Loucy (cell line): ENCODE data around the gene ACSM4.

ENCODE experiments used
- H2AFZ ChIP-seq: fragments of 200-600 bp; sonication (generic); 2 replicates; pipeline ENCODE4 v1.6.0; 2016; ENCODE audit warnings: antibody characterized with exemption, mild to moderate bottlenecking, low read length, moderate library complexity
- H3F3A ChIP-seq: fragments of 200-600 bp; 2 replicates; pipeline ENCODE4 v1.6.0; 2016; ENCODE audit warnings: antibody characterized with exemption, low read depth, mild to moderate bottlenecking
- H3K27me3 ChIP-seq: fragments of 200-600 bp; sonication (generic); 2 replicates; pipeline ENCODE4 v1.6.1; 2014; ENCODE audit warnings: low read length, mild to moderate bottlenecking; ENCODE audit not compliant: insufficient read depth, poor library complexity, severe bottlenecking
- H3K36me3 ChIP-seq: fragments of 200-600 bp; sonication (generic); 2 replicates; pipeline ENCODE4 v1.6.1; 2016; ENCODE audit warnings: low read length; ENCODE audit not compliant: insufficient read depth
- H3K4me1 ChIP-seq: fragments of 200-600 bp; sonication (generic); 2 replicates; pipeline ENCODE4 v1.5.1; 2014; ENCODE audit warnings: low read length, mild to moderate bottlenecking; ENCODE audit not compliant: insufficient read depth, poor library complexity, severe bottlenecking
- H3K4me2 ChIP-seq: fragments of 200-600 bp; sonication (generic); 2 replicates; pipeline ENCODE4 v1.6.0; 2014; ENCODE audit warnings: antibody characterized with exemption, low read length, low read depth, mild to moderate bottlenecking; ENCODE audit not compliant: poor library complexity, severe bottlenecking
- H3K4me3 ChIP-seq: fragments of 200-600 bp; sonication (generic); 2 replicates; pipeline ENCODE4 v1.5.1; 2014; ENCODE audit warnings: low read length, mild to moderate bottlenecking, mixed read lengths; ENCODE audit not compliant: poor library complexity, severe bottlenecking
- H3K79me2 ChIP-seq: fragments of 200-600 bp; sonication (generic); 2 replicates; pipeline ENCODE4 v1.6.1; 2014; ENCODE audit warnings: low read length; ENCODE audit not compliant: insufficient read depth
- H3K9ac ChIP-seq: fragments of 200-600 bp; sonication (generic); 2 replicates; pipeline ENCODE4 v1.6.0; 2014; ENCODE audit warnings: mild to moderate bottlenecking, low read depth, low read length, moderate library complexity; ENCODE audit not compliant: poor library complexity, severe bottlenecking
- H3K9me2 ChIP-seq: fragments of 200-600 bp; sonication (generic); replicated peaks from 2 replicates; pipeline ENCODE4 v1.6.1; 2016; ENCODE audit warnings: low read depth, low read length, mixed read lengths
- H3K9me3 ChIP-seq: fragments of 200-600 bp; sonication (generic); 2 replicates; pipeline ENCODE4 v1.6.1; 2014; ENCODE audit warnings: mild to moderate bottlenecking, antibody characterized with exemption, low read length, low read depth; ENCODE audit not compliant: insufficient read depth
- H4K20me1 ChIP-seq: fragments of 200-600 bp; sonication (generic); 2 replicates; pipeline ENCODE4 v1.6.0; 2014; ENCODE audit warnings: antibody characterized with exemption, low read length, mild to moderate bottlenecking; ENCODE audit not compliant: insufficient read depth, poor library complexity, severe bottlenecking
- EZH2phosphoT487 ChIP-seq: fragments of 200-600 bp; IDR thresholded peaks from 2 replicates; pipeline ENCODE4 v1.6.1; 2018; ENCODE audit warnings: antibody characterized with exemption, mild to moderate bottlenecking, moderate library complexity, borderline replicate concordance
- TF ChIP-seq, protein P1 (sequence below): fragments of 200-600 bp; sonication (generic); conservative IDR thresholded peaks from 2 replicates; pipeline ENCODE4 v1.5.1; 2014; ENCODE audit warnings: mild to moderate bottlenecking, antibody characterized with exemption, low read length

Gene ACSM4

DNA sequence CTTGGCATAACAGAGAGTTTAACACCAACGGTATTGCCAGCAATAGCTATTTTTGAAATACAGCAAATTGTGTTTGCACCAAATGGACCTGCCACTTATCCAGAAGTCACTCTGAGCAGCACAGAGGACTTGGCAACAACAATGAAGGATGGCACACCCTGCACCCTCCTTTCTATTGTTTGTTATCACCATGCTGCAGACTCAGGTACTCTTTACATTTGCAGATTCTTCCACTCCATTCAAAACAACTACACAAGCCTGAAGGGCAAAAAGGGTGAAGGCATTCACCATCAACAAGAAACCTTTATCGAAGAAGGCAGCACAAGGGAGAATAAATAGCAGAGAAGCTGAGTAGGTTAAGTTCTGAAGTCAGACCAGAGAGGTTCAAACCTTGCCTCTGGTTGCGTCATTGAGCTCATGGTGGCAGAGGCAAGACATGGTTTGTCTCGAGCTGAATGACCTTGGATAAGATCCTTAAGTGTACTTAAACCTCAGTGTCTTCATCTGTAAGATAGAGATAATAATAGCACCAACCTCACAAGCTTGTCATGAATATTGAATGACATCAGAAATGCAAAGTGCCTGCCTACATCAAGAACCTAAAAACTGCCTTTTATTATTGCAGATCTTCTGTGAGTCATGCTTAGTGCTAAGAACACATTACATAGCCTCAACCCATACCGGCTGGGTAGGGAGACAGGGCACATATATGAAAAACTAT lies 1.4 kb upstream of the ACSM4 start:
- Histone ChIP-seq H3K4me2 (no peak overlapping the region), H3K79me2 (no peaks in the 10 kb centered on the region), H3K4me1 (no peaks in the 10 kb centered on the region), H4K20me1 (no peaks in the 10 kb centered on the region), H3F3A (no peaks in the 10 kb centered on the region), H3K9me2 (no peaks in the 10 kb centered on the region), H2AFZ (no peak overlapping the region), H3K4me3 (no peak overlapping the region), H3K36me3 (no peaks in the 10 kb centered on the region), H3K9ac (no peak overlapping the region), H3K27me3 (peaks cover 4% of the 10 kb centered on the region), H3K9me3 (no peaks in the 10 kb centered on the region)
- no peak for TF ChIP-seq EZH2phosphoT487
- TF ChIP-seq, protein P1, sequence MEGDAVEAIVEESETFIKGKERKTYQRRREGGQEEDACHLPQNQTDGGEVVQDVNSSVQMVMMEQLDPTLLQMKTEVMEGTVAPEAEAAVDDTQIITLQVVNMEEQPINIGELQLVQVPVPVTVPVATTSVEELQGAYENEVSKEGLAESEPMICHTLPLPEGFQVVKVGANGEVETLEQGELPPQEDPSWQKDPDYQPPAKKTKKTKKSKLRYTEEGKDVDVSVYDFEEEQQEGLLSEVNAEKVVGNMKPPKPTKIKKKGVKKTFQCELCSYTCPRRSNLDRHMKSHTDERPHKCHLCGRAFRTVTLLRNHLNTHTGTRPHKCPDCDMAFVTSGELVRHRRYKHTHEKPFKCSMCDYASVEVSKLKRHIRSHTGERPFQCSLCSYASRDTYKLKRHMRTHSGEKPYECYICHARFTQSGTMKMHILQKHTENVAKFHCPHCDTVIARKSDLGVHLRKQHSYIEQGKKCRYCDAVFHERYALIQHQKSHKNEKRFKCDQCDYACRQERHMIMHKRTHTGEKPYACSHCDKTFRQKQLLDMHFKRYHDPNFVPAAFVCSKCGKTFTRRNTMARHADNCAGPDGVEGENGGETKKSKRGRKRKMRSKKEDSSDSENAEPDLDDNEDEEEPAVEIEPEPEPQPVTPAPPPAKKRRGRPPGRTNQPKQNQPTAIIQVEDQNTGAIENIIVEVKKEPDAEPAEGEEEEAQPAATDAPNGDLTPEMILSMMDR, result no peak

GRCh38 chr12:7303230-7303629 lies 642 bp upstream of the ACSM4 start:
- Histone ChIP-seq H3K27me3 (peaks cover 4% of the 10 kb centered on the region), H3K4me2 (no peak overlapping the region), H3K79me2 (no peaks in the 10 kb centered on the region), H3K9me3 (no peaks in the 10 kb centered on the region), H3K4me3 (no peak overlapping the region), H2AFZ (no peak overlapping the region), H3K36me3 (no peaks in the 10 kb centered on the region), H3K9me2 (no peaks in the 10 kb centered on the region), H4K20me1 (no peaks in the 10 kb centered on the region), H3F3A (no peaks in the 10 kb centered on the region), H3K4me1 (no peaks in the 10 kb centered on the region), H3K9ac (no peak overlapping the region)
- no peak for TF ChIP-seq EZH2phosphoT487
- TF ChIP-seq, protein P1, result no peak

DNA sequence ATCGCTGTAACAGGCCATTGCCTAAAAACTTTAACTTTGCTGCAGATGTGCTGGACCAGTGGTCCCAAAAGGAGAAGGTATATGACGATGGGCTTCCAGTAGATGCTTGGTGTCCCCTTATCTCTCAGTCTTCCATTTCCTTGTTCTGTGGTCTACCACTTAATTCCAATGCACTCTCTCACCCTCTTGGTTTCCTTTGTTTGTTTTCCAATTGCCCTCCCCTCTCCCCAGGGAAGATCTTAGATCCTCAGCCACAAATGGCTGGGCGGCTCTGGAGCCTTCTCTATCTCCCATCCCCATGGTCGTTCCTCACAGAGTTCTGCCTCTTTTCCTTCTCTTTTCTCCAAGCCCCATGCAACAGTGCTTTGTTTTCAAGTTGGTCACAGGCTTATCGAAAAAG lies 584 bp downstream of the ACSM4 start:
- TF ChIP-seq, protein P1, result no peak
- no peak for TF ChIP-seq EZH2phosphoT487
- no peaks in the 10 kb centered on the region for H3K9me3 ChIP-seq
- H3K36me3 ChIP-seq, result no peaks in the 10 kb centered on the region
- H3K79me2 ChIP-seq, result no peaks in the 10 kb centered on the region
- no peak overlapping the region for H3K4me3 ChIP-seq
- no peak overlapping the region for H3K9ac ChIP-seq
- H3F3A ChIP-seq, result no peaks in the 10 kb centered on the region
- no peak overlapping the region for H3K4me2 ChIP-seq
- H4K20me1 ChIP-seq, result no peaks in the 10 kb centered on the region
- H2AFZ ChIP-seq, result no peak overlapping the region
- H3K27me3 ChIP-seq, result peaks cover 4% of the 10 kb centered on the region
- no peaks in the 10 kb centered on the region for H3K4me1 ChIP-seq
- no peaks in the 10 kb centered on the region for H3K9me2 ChIP-seq
